Sigmoid colon (tissue), 7 donors: ENCODE measurements around the gene MYO7B. TPM values are rescaled to one million over a fixed set of nuclear protein-coding genes. Genes with fewer than 3 reads are reported as not detected.
A peak's percentile ranks its signal among the peaks of the same experiment; 100 is the strongest.

ENCODE experiments used
- DNase-seq: peaks from one replicate; pipeline ENCODE4 v3.0.0-alpha.2; 2019
- H3K27ac ChIP-seq, 4 donors: fragments of 200-600 bp; sonication (generic); one replicate each; pipeline ENCODE4 v1.5.1; 2016 to 2019; ENCODE audit warnings: mild to moderate bottlenecking in 1 of 4
- H3K27me3 ChIP-seq, 3 donors: fragments of 200-600 bp; sonication (generic); one replicate each; pipeline ENCODE4 v1.5.1; 2019; ENCODE audit warnings: mild to moderate bottlenecking in 1 of 3
- H3K36me3 ChIP-seq, 4 donors: fragments of 200-600 bp; sonication (generic); one replicate each; pipeline ENCODE4 v1.5.1; 2016 to 2019
- H3K4me1 ChIP-seq, 4 donors: fragments of 200-600 bp; sonication (generic); one replicate each; pipeline ENCODE4 v1.5.1; 2017 to 2019
- H3K4me3 ChIP-seq, 4 donors: fragments of 200-600 bp; sonication (generic); one replicate each; pipeline ENCODE4 v1.5.1; 2017 to 2019; ENCODE audit warnings: mild to moderate bottlenecking in 2 of 4, moderate library complexity in 1 of 4
- H3K9me3 ChIP-seq, 4 donors: fragments of 200-600 bp in 3 of 4; sonication (generic) in 3 of 4; one replicate each; pipeline versions ENCODE4 v1.5.1 to v1.6.1; 2013 to 2019
- EP300 ChIP-seq, 4 donors: sonication (generic); formaldehyde crosslinking; IDR thresholded peaks; one replicate each; pipeline ENCODE4 v1.6.1; 2017; ENCODE audit warnings: antibody characterized with exemption in 4 of 4
- POLR2A ChIP-seq, 2 donors: fragments of 450-650 bp; IDR thresholded peaks; one replicate each; pipeline ENCODE4 v1.6.1; 2016; ENCODE audit warnings: antibody characterized with exemption in 2 of 2, mild to moderate bottlenecking in 2 of 2, moderate library complexity in 2 of 2
- POLR2AphosphoS5 ChIP-seq, 4 donors: sonication (generic); formaldehyde crosslinking; IDR thresholded peaks; one replicate each; pipeline ENCODE4 v1.6.1; 2017; ENCODE audit warnings: antibody characterized with exemption in 4 of 4
- WGBS, 2 donors: extraction: QIAGEN DNeasy Blood & Tissue Kit; methylation state at CpG; one replicate each; pipeline ENCODE4 v1.1.7; 2013; 5-methylcytosine and 5-hydroxymethylcytosine counted together
- intact Hi-C: fragments of 100-400 bp; cut with DNase I; formaldehyde crosslinking; loops from one replicate; pipeline ENCODE4 v1.15.1; 2023
- polyA plus RNA-seq, 3 donors: library from polyadenylated mRNA; stranded (reverse); fragments of 200-250 nt; gene quantifications; one replicate each; pipeline ENCODE4 v1.2.3, GENCODE V29; 2013
- total RNA-seq, 4 donors: library from RNA; depleted of rRNA; stranded (reverse); fragments of >200 nt; gene quantifications; one replicate each; pipeline ENCODE4 v1.1.0, GENCODE V29; 2016
- TF ChIP-seq, protein P1 (sequence below), 4 experiments: fragments of 450-650 bp in 3 of 4; fragments of 200-600 bp in 1 of 4; IDR thresholded peaks; one replicate each; pipeline ENCODE4 v1.5.1; 2016 to 2019; ENCODE audit warnings: antibody characterized with exemption in 4 of 4, mild to moderate bottlenecking in 3 of 4, moderate library complexity in 2 of 4
- donor health status: healthy with polysubstance abuse.
- donor health status: Bipolar disorder and iron deficiency.
- donor health status: healthy.

MYO7B gene
- total and polyA plus RNA-seq, 7 donors: 0.54 to 128 (median 30.3) TPM; not detected in 1

- H3K4me1 ChIP-seq: no peaks in the 10 kb centered on the region
- intact Hi-C loops: no loop called here
- TF ChIP-seq, protein P1, sequence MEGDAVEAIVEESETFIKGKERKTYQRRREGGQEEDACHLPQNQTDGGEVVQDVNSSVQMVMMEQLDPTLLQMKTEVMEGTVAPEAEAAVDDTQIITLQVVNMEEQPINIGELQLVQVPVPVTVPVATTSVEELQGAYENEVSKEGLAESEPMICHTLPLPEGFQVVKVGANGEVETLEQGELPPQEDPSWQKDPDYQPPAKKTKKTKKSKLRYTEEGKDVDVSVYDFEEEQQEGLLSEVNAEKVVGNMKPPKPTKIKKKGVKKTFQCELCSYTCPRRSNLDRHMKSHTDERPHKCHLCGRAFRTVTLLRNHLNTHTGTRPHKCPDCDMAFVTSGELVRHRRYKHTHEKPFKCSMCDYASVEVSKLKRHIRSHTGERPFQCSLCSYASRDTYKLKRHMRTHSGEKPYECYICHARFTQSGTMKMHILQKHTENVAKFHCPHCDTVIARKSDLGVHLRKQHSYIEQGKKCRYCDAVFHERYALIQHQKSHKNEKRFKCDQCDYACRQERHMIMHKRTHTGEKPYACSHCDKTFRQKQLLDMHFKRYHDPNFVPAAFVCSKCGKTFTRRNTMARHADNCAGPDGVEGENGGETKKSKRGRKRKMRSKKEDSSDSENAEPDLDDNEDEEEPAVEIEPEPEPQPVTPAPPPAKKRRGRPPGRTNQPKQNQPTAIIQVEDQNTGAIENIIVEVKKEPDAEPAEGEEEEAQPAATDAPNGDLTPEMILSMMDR (IDR thresholded peaks at IDR 0.05): no peak
- TF ChIP-seq POLR2A (IDR thresholded peaks at IDR 0.05): no peak
- TF ChIP-seq EP300 (IDR thresholded peaks at IDR 0.05): no peak
- no peak for TF ChIP-seq POLR2AphosphoS5 (IDR thresholded peaks at IDR 0.05)
- no peaks in the 10 kb centered on the region for H3K9me3 ChIP-seq
- H3K36me3 ChIP-seq: no peaks in the 10 kb centered on the region
- no peak overlapping the region for H3K27ac ChIP-seq
- DNase-seq: peak; percentile 13
- no peaks in the 10 kb centered on the region for H3K27me3 ChIP-seq
- 91 to 93% methylated on average over 8 of the region's 8 CpGs for WGBS, 2 donors
- no peak overlapping the region for H3K4me3 ChIP-seq
Observed at GRCh38 chr2:127604986-127605385, 69.5 kb downstream of the MYO7B start.

- Histone ChIP-seq H3K9me3 (peaks cover 0 to under 1% (median under 1%) of the 10 kb centered on the region in 4 donors), H3K27ac (no peak overlapping the region), H3K36me3 (no peaks in the 10 kb centered on the region), H3K27me3 (no peaks in the 10 kb centered on the region), H3K4me3 (no peak overlapping the region), H3K4me1 (no peaks in the 10 kb centered on the region)
- intact Hi-C loops: no loop called here
- DNase-seq: peak; percentile 34
- 83 to 92% methylated on average over 7 of the region's 7 CpGs for WGBS, 2 donors
- TF ChIP-seq, protein P1 (IDR thresholded peaks at IDR 0.05): no peak
- TF ChIP-seq POLR2A (IDR thresholded peaks at IDR 0.05) (no peak), POLR2AphosphoS5 (IDR thresholded peaks at IDR 0.05) (no peak), EP300 (IDR thresholded peaks at IDR 0.05) (no peak)
Observed at GRCh38 chr2:127605691-127606263, 70.3 kb downstream of the MYO7B start.

- Histone ChIP-seq H3K36me3 (no peaks in the 10 kb centered on the region), H3K4me3 (no peak overlapping the region), H3K27ac (no peak overlapping the region), H3K4me1 (no peaks in the 10 kb centered on the region), H3K9me3 (peaks cover 0 to 4% (median 3%) of the 10 kb centered on the region in 4 donors), H3K27me3 (no peaks in the 10 kb centered on the region)
- TF ChIP-seq POLR2A (IDR thresholded peaks at IDR 0.05): no peak
- TF ChIP-seq, protein P1 (IDR thresholded peaks at IDR 0.05): no peak
- no peak for TF ChIP-seq POLR2AphosphoS5 (IDR thresholded peaks at IDR 0.05)
- TF ChIP-seq EP300 (IDR thresholded peaks at IDR 0.05): no peak
- intact Hi-C loops: no loop called here
- 92 to 94% methylated on average over 17 of the region's 17 CpGs for WGBS, 2 donors
- peak; percentile 29 for DNase-seq
Observed at GRCh38 chr2:127606625-127607398, 71.3 kb downstream of the MYO7B start.

GRCh38 chr2:127607399-127607908, 72.0 kb downstream of the MYO7B start:
- no peak for TF ChIP-seq POLR2AphosphoS5 (IDR thresholded peaks at IDR 0.05)
- TF ChIP-seq, protein P1 (IDR thresholded peaks at IDR 0.05): no peak
- TF ChIP-seq POLR2A (IDR thresholded peaks at IDR 0.05): no peak
- no peak for TF ChIP-seq EP300 (IDR thresholded peaks at IDR 0.05)
- 88 to 95% methylated on average over 9 of the region's 9 CpGs for WGBS, 2 donors
- intact Hi-C loops: no loop called here
- Histone ChIP-seq H3K9me3 (peaks cover 0 to 4% (median 3%) of the 10 kb centered on the region in 4 donors), H3K27me3 (no peaks in the 10 kb centered on the region), H3K4me3 (no peak overlapping the region), H3K36me3 (no peaks in the 10 kb centered on the region), H3K27ac (no peak overlapping the region), H3K4me1 (no peaks in the 10 kb centered on the region)
- peak; percentile 33 for DNase-seq
